ENCODE results near the gene DCAF8. TPM values are rescaled to one million over a fixed set of nuclear protein-coding genes. Genes with fewer than 3 reads are reported as not detected.

The DCAF8 gene
- total RNA-seq, 1 donor from 2014 or later, result 163 TPM

GRCh38 chr1:160200786-160201185 lies 61.6 kb downstream of the DCAF8 start:
- TF ChIP-seq, protein P1, sequence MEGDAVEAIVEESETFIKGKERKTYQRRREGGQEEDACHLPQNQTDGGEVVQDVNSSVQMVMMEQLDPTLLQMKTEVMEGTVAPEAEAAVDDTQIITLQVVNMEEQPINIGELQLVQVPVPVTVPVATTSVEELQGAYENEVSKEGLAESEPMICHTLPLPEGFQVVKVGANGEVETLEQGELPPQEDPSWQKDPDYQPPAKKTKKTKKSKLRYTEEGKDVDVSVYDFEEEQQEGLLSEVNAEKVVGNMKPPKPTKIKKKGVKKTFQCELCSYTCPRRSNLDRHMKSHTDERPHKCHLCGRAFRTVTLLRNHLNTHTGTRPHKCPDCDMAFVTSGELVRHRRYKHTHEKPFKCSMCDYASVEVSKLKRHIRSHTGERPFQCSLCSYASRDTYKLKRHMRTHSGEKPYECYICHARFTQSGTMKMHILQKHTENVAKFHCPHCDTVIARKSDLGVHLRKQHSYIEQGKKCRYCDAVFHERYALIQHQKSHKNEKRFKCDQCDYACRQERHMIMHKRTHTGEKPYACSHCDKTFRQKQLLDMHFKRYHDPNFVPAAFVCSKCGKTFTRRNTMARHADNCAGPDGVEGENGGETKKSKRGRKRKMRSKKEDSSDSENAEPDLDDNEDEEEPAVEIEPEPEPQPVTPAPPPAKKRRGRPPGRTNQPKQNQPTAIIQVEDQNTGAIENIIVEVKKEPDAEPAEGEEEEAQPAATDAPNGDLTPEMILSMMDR (IDR thresholded peaks at IDR 0.05), result no peak
- Mint-ChIP-seq H3K4me1 (ENCODE audit: unreplicated experiment) (peaks cover 9% of the 10 kb centered on the region), H3K27me3 (ENCODE audit: unreplicated experiment) (no peaks in the 10 kb centered on the region), H3K36me3 (ENCODE audit: unreplicated experiment) (no peaks in the 10 kb centered on the region), H3K9me3 (ENCODE audit: unreplicated experiment) (no peaks in the 10 kb centered on the region), H3K4me3 (ENCODE audit: unreplicated experiment) (no peak overlapping the region), H3K27ac (ENCODE audit: unreplicated experiment) (no peak overlapping the region)
- no peak for DNase-seq (ENCODE audit: extremely low spot score, unreplicated experiment)

- no peaks in the 10 kb centered on the region for H3K27me3 Mint-ChIP-seq (ENCODE audit: unreplicated experiment)
- H3K36me3 Mint-ChIP-seq (ENCODE audit: unreplicated experiment), result no peaks in the 10 kb centered on the region
- H3K9me3 Mint-ChIP-seq (ENCODE audit: unreplicated experiment), result no peaks in the 10 kb centered on the region
- TF ChIP-seq, protein P1 (IDR thresholded peaks at IDR 0.05), result no peak
- no peak overlapping the region for H3K4me3 Mint-ChIP-seq (ENCODE audit: unreplicated experiment)
- no peaks in the 10 kb centered on the region for H3K4me1 Mint-ChIP-seq (ENCODE audit: unreplicated experiment)
- no peak for DNase-seq (ENCODE audit: extremely low spot score, unreplicated experiment)
- H3K27ac Mint-ChIP-seq (ENCODE audit: unreplicated experiment), result no peak overlapping the region
Measured at GRCh38 chr1:160197231-160197630, 65.1 kb downstream of the DCAF8 start.

DNA sequence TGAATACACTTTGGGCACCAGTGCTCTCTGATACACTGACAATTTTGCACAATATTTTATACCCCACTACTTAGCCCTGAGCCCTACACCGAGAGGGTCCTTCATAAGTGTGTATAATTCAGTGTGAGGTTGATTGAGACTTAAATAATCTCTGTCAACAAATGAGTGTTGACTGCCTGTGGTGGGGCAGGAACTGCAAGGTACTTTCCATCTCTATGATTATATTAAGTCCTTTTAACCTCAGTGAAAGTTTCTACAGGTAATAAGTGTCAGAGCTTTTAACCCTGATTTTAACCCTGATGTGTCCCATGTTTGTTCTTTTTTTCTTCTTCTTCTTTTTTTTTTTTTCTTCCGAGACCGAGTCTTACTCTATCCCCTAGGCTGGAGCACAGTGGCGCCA lies 66.2 kb downstream of the DCAF8 start:
- TF ChIP-seq, protein P1 (IDR thresholded peaks at IDR 0.05), result no peak
- H3K27ac Mint-ChIP-seq (ENCODE audit: unreplicated experiment), result no peak overlapping the region
- no peak overlapping the region for H3K4me3 Mint-ChIP-seq (ENCODE audit: unreplicated experiment)
- H3K4me1 Mint-ChIP-seq (ENCODE audit: unreplicated experiment), result no peaks in the 10 kb centered on the region
- no peaks in the 10 kb centered on the region for H3K36me3 Mint-ChIP-seq (ENCODE audit: unreplicated experiment)
- DNase-seq (ENCODE audit: extremely low spot score, unreplicated experiment), result no peak
- no peaks in the 10 kb centered on the region for H3K27me3 Mint-ChIP-seq (ENCODE audit: unreplicated experiment)
- no peaks in the 10 kb centered on the region for H3K9me3 Mint-ChIP-seq (ENCODE audit: unreplicated experiment)

DNA sequence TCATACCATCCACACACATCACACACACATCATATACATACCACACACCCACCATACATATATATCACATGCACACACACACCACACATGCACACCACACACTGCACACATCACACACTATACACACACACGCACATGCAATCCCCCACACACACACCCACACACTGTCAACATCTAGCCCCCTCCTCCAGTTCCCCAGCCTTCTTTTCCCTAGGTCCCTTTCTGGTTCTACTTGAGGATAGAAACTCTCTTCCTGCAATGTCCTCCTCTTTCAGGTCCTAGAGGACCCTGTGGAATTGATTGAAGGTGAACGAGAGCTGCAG lies 67.7 kb downstream of the DCAF8 start:
- no peak for DNase-seq (ENCODE audit: extremely low spot score, unreplicated experiment)

DNA sequence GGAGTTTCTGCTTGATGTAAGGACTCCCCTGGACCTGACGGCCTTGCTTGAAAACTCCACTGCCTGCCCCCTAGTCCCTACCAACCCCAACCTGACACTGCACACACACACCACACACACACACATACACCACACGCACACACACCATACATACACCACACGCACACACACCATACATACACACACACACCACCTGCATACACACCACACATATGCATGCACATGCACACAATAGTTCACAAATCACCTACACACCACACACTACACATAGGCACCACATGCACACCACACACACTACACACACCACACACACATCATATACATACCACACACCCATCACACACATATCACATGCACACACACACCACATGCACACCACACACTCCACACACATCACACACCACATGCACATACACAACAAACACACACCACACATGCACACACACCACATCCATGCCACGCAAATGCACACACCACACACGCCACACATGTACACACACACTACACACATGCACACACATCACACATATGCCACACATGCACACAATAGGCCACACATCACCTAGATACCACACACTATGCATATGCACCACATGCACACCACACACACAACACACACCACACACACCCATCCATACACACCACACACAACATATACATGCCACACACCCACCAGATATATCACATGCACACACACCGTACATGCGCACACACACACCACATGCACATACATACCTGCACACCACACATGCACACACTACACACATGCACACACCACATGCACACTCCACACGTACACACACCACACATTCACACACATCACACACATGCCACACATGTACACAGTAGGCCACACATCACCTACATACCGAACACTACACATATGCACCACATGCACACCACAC lies 68.3 kb downstream of the DCAF8 start:
- Mint-ChIP-seq H3K9me3 (ENCODE audit: unreplicated experiment) (no peaks in the 10 kb centered on the region), H3K27ac (ENCODE audit: unreplicated experiment) (no peak overlapping the region), H3K36me3 (ENCODE audit: unreplicated experiment) (no peaks in the 10 kb centered on the region), H3K4me3 (ENCODE audit: unreplicated experiment) (no peak overlapping the region), H3K4me1 (ENCODE audit: unreplicated experiment) (peaks cover 5% of the 10 kb centered on the region), H3K27me3 (ENCODE audit: unreplicated experiment) (peaks cover 3% of the 10 kb centered on the region)
- TF ChIP-seq, protein P1 (IDR thresholded peaks at IDR 0.05), result no peak
- DNase-seq (ENCODE audit: extremely low spot score, unreplicated experiment), result no peak

More for the DNA sequence above, 67.7 kb downstream of the DCAF8 start:
- Mint-ChIP-seq H3K36me3 (ENCODE audit: unreplicated experiment) (no peaks in the 10 kb centered on the region), H3K27ac (ENCODE audit: unreplicated experiment) (no peak overlapping the region), H3K4me1 (ENCODE audit: unreplicated experiment) (peaks cover 2% of the 10 kb centered on the region), H3K4me3 (ENCODE audit: unreplicated experiment) (no peak overlapping the region), H3K27me3 (ENCODE audit: unreplicated experiment) (no peaks in the 10 kb centered on the region), H3K9me3 (ENCODE audit: unreplicated experiment) (no peaks in the 10 kb centered on the region)
- TF ChIP-seq, protein P1 (IDR thresholded peaks at IDR 0.05), result no peak
